Subcutaneous abdominal adipose tissue (tissue), 5 donors: ENCODE data around the gene ADARB1.

ENCODE experiments used
- H3K27ac ChIP-seq: one replicate; pipeline ENCODE4 v1.7.0; 2013; ENCODE audit warnings: low read depth, mild to moderate bottlenecking, inconsistent platforms, low read length, moderate library complexity
- H3K27me3 ChIP-seq, 5 donors: one replicate each; pipeline ENCODE4 v1.7.0; 2013; ENCODE audit warnings: low read length in 5 of 5, inconsistent platforms in 1 of 5; ENCODE audit not compliant: control insufficient read depth in 5 of 5, insufficient read depth in 4 of 5
- H3K36me3 ChIP-seq, 5 donors: one replicate each; pipeline ENCODE4 v1.7.0; 2013; ENCODE audit warnings: low read length in 5 of 5; ENCODE audit not compliant: control insufficient read depth in 5 of 5, insufficient read depth in 5 of 5
- H3K4me1 ChIP-seq, 5 donors: one replicate each; pipeline ENCODE4 v1.7.0; 2013; ENCODE audit warnings: low read length in 5 of 5, mild to moderate bottlenecking in 3 of 5, moderate library complexity in 1 of 5; ENCODE audit not compliant: control insufficient read depth in 5 of 5, insufficient read depth in 5 of 5
- H3K4me3 ChIP-seq, 5 donors: one replicate each; pipeline ENCODE4 v1.7.0; 2013; ENCODE audit warnings: low read length in 5 of 5, low read depth in 1 of 5
- H3K9ac ChIP-seq, 5 donors: one replicate each; pipeline ENCODE4 v1.7.0; 2013; ENCODE audit warnings: low read length in 5 of 5, mild to moderate bottlenecking in 4 of 5, moderate library complexity in 3 of 5
- H3K9me3 ChIP-seq, 5 donors: one replicate each; pipeline ENCODE4 v1.7.0; 2013; ENCODE audit warnings: low read length in 5 of 5; ENCODE audit not compliant: control insufficient read depth in 5 of 5
- donor health status: healthy.
- donor health status: healthy.
- donor health status: healthy.
- donor health status: healthy.
- donor health status: healthy.

Gene ADARB1

DNA sequence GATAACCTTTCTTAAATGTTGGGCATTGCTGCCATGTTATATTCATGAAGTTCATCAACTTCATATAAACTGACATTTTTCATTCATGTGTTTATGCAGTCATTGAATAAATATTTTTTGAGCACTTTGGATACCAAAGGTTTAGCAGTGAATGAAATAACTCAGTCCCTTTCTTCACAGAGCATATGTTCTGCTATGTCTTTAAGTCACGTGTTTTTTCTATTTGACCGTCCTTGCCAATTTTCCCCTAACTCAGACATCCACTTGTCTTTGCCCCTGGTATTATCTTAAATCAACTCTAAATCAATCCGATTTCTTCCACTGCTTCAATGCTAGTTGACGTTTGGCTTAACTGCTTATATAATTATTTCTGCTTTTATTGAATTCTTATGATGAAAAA is 16.6 kb downstream of the ADARB1 start:
- H3K4me3 ChIP-seq: no peak overlapping the region

DNA sequence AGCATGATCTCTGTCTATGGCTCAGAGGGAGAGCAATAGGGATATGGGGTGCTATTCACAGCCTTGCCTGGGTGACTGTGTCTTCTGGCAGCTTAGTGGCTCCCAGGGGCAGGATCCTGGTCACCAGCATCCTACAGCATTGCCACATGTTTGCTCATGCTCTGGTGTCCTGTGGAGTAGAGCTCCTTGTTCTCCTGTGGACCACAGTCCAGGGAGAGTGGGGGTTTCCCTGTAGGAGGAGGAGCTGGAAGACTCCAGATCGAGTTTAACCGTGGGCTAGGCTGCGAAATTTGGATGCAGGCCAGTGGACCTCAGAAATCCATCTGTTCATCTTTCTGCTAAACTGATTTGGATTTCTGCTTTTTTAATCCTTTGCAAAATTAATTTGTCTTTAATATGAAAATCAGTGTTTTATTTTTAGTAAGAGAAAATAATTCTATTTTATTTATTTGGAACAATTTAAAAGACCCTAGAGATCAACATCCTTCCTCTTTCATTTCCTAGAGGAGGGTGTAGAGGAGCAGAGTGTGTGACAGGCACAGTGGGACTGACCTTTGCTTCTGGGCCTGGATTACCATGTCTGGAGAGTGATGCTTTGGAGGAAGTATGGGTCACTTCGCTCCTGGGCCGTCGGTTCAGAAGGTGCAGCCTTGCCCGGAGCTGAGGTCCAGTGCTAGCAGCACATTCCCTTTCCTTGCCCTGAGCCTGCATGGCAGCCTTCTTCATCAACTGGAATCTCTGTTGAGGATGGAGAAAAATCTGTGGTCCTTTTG is 17.4 kb downstream of the ADARB1 start:
- Histone ChIP-seq H3K4me1 (peaks cover 4 to 69% (median 36%) of the 10 kb centered on the region in 5 donors), H3K4me3 (no peak overlapping the region), H3K27ac (peak overlapping the region; percentile 27)

More for the DNA sequence above, 16.6 kb downstream of the ADARB1 start:
- no peaks in the 10 kb centered on the region for H3K27me3 ChIP-seq
- H3K4me1 ChIP-seq: peaks cover 3 to 70% (median 34%) of the 10 kb centered on the region in 5 donors
- no peak overlapping the region for H3K9ac ChIP-seq
- no peaks in the 10 kb centered on the region for H3K9me3 ChIP-seq
- H3K36me3 ChIP-seq: no peaks in the 10 kb centered on the region
- H3K27ac ChIP-seq: no peak overlapping the region

GRCh38 chr21:45093035-45093532 is 18.7 kb downstream of the ADARB1 start:
- no peaks in the 10 kb centered on the region for H3K36me3 ChIP-seq
- peak overlapping the region in 2 of 5 donors; percentile 22 to 58 for H3K9ac ChIP-seq
- no peaks in the 10 kb centered on the region for H3K27me3 ChIP-seq
- no peaks in the 10 kb centered on the region for H3K9me3 ChIP-seq
- H3K4me3 ChIP-seq: peak overlapping the region in 4 of 5 donors; percentile 5 to 49 (median 38)
- peak overlapping the region; percentile 25 for H3K27ac ChIP-seq
- peaks cover 0 to 75% (median 30%) of the 10 kb centered on the region in 5 donors for H3K4me1 ChIP-seq

More for the DNA sequence above, 17.4 kb downstream of the ADARB1 start:
- Histone ChIP-seq H3K36me3 (no peaks in the 10 kb centered on the region), H3K27me3 (no peaks in the 10 kb centered on the region), H3K9me3 (no peaks in the 10 kb centered on the region), H3K9ac (peak overlapping the region in 1 of 5 donors; percentile 7)

- Histone ChIP-seq H3K4me3 (no peak overlapping the region), H3K9ac (no peak overlapping the region), H3K27ac (no peak overlapping the region), H3K4me1 (peaks cover 0 to 80% (median 30%) of the 10 kb centered on the region in 5 donors), H3K9me3 (no peaks in the 10 kb centered on the region), H3K27me3 (no peaks in the 10 kb centered on the region), H3K36me3 (no peaks in the 10 kb centered on the region)
Observed at GRCh38 chr21:45094412-45094811, 20.0 kb downstream of the ADARB1 start.

DNA sequence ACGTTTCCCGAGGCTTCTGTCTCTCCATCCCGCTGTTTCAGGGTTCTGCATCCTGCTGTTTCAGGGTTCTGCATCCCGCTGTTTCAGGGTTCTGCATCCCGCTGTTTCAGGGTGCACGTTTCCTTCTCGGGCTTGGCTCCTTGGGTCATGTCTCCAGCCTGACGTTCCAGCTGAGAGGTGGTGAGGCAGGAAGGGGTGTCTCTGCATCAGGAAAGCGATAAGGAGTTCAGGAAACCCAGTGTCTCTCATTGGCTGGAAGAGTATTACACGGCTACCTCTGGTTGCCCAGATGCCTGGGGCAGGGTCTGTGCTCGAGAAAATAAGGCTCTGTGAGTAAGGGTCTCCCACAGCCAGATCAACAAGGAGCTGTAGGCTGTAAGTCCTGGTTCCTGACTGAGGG is 21.1 kb downstream of the ADARB1 start:
- no peak overlapping the region for H3K9ac ChIP-seq
- H3K27me3 ChIP-seq: no peaks in the 10 kb centered on the region
- no peak overlapping the region for H3K4me3 ChIP-seq
- H3K36me3 ChIP-seq: no peaks in the 10 kb centered on the region
- H3K4me1 ChIP-seq: peaks cover 0 to 79% (median 30%) of the 10 kb centered on the region in 5 donors
- no peaks in the 10 kb centered on the region for H3K9me3 ChIP-seq
- no peak overlapping the region for H3K27ac ChIP-seq

GRCh38 chr21:45096217-45096616 is 21.8 kb downstream of the ADARB1 start:
- Histone ChIP-seq H3K4me1 (peaks cover 0 to 75% (median 31%) of the 10 kb centered on the region in 5 donors), H3K36me3 (no peaks in the 10 kb centered on the region), H3K4me3 (no peak overlapping the region), H3K27ac (no peak overlapping the region), H3K9ac (no peak overlapping the region), H3K9me3 (no peaks in the 10 kb centered on the region), H3K27me3 (no peaks in the 10 kb centered on the region)

- no peaks in the 10 kb centered on the region for H3K36me3 ChIP-seq
- no peak overlapping the region for H3K4me3 ChIP-seq
- no peak overlapping the region for H3K9ac ChIP-seq
- no peaks in the 10 kb centered on the region for H3K27me3 ChIP-seq
- peaks cover 11 to 76% (median 44%) of the 10 kb centered on the region in 5 donors for H3K4me1 ChIP-seq
- H3K27ac ChIP-seq: no peak overlapping the region
- H3K9me3 ChIP-seq: no peaks in the 10 kb centered on the region
Observed at GRCh38 chr21:45097827-45098387, 23.5 kb downstream of the ADARB1 start.

DNA sequence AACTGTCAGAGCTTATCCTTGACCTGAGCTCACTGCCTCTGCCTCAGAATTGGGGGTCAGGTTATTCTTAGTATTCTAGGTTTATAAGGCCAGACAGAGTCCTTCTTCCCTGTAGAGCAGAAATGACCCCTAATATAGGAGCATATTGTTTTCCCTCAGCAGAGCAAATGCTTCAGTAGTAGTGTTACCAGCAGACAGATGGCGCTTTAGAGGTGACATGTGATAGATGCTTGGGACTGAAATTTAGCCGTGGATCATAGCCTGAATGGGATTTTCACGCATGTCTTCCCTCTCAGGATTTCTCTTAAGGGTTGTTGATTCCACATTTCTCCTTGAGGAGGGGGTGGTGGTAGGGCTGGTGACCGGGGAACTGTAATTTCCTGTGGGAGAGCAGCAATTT is 24.5 kb downstream of the ADARB1 start:
- Histone ChIP-seq H3K27me3 (no peaks in the 10 kb centered on the region), H3K4me3 (no peak overlapping the region), H3K9ac (no peak overlapping the region), H3K36me3 (no peaks in the 10 kb centered on the region), H3K9me3 (no peaks in the 10 kb centered on the region), H3K27ac (no peak overlapping the region), H3K4me1 (peaks cover 11 to 74% (median 36%) of the 10 kb centered on the region in 5 donors)

DNA sequence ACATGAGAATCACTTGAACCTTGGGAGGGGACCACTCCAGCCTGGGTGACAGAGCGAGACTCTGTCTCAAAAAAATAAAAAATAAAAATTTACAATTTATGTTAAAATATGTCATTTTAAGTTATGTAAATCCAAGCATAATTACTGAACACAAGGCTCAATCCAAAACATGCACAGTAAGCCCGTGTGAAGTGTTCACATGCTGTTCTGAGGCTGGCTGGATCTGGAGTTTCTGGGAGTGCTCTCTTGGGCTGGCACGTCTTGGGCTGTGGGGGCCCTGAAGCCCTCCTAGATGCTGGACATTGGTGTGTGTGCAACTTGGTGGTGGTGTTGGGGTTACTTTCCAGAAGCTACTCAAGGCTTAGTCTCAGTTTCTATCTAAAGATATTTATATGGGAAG is 25.2 kb downstream of the ADARB1 start:
- H3K4me3 ChIP-seq: no peak overlapping the region
- peaks cover 16 to 74% (median 42%) of the 10 kb centered on the region in 5 donors for H3K4me1 ChIP-seq
- no peaks in the 10 kb centered on the region for H3K27me3 ChIP-seq
- H3K36me3 ChIP-seq: no peaks in the 10 kb centered on the region
- H3K9ac ChIP-seq: no peak overlapping the region
- H3K27ac ChIP-seq: no peak overlapping the region
- no peaks in the 10 kb centered on the region for H3K9me3 ChIP-seq

DNA sequence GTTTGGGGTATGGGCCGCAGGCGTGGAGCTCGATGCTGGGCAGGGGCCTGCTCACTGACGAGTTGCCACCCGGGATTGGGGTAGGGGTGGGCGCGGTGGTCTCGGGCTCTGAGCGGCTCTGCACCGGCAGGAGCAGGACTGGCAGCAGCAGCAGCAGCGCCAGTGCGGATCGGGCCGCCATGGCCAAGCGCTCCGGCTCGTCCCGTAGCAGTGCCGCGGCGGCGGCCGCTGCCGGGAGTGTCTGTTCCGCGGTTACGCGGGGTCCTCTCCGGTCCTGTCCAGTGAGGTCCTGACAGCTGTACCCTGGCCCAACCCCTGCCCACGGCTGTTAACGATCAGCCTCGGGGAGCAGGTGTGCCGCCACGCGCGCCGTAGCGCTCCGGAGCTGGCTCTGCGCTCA is 26.5 kb downstream of the ADARB1 start:
- Histone ChIP-seq H3K4me3 (no peak overlapping the region), H3K4me1 (peaks cover 16 to 70% (median 33%) of the 10 kb centered on the region in 5 donors), H3K9ac (no peak overlapping the region), H3K9me3 (no peaks in the 10 kb centered on the region), H3K36me3 (no peaks in the 10 kb centered on the region), H3K27me3 (no peaks in the 10 kb centered on the region), H3K27ac (no peak overlapping the region)
